Endothelial cell of umbilical vein (primary cell): ENCODE data around the gene GPSM1. TPM values are rescaled to one million over a fixed set of nuclear protein-coding genes. Genes with fewer than 3 reads are reported as not detected.

ENCODE experiments used
- BruUV-seq: library from RNA; stranded (reverse); fragments of 400-500 nt; replicated peaks from 2 replicates; lab custom pipeline; 2021; lab: Mats Ljungman, UMichigan
- CTCF ChIA-PET: fragments of 300-600, 350-600 bp; sonication (Branson Sonifier 250); formaldehyde crosslinking; loops from one replicate; lab custom pipeline; 2021; ENCODE audit warnings: antibody characterized with exemption, inconsistent platforms; lab: Charles Lee
- POLR2A ChIA-PET: fragments of 300-600, 350-600 bp; sonication (Branson Sonifier 250); formaldehyde crosslinking; loops from one replicate; lab custom pipeline; 2021; ENCODE audit warnings: antibody characterized with exemption, inconsistent platforms; lab: Charles Lee
- DNase-seq: peaks from one replicate; pipeline ENCODE4 v3.0.0-alpha.2; 2011; ENCODE audit warnings: low read depth, low spot score
- FAIRE-seq: peaks from 2 replicates; lab custom pipeline; 2011; peaks lifted over from hg19 to GRCh38; lab: Jason Lieb, UNC
- H2AFZ ChIP-seq: 2 replicates; pipeline ENCODE4 v1.6.0; 2012; ENCODE audit warnings: low read depth, low read length, control low read depth, inconsistent platforms
- H3K27ac ChIP-seq: 2 replicates; pipeline ENCODE4 v1.5.1; 2011; ENCODE audit warnings: low read depth, mild to moderate bottlenecking, control low read depth, low read length, moderate library complexity; ENCODE audit not compliant: insufficient read depth
- H3K27me3 ChIP-seq, 2 experiments: 2 replicates each; pipeline versions ENCODE4 v1.6.0 to v1.6.1; 2011; ENCODE audit warnings: low read length in 2 of 2, mixed read lengths in 1 of 2; ENCODE audit not compliant: control insufficient read depth in 2 of 2, insufficient read depth in 2 of 2
- H3K36me3 ChIP-seq, 2 experiments: 2 replicates in 1 of 2; 3 replicates in 1 of 2; pipeline ENCODE4 v1.5.1; 2011; ENCODE audit warnings: low read length in 2 of 2, mild to moderate bottlenecking in 1 of 2, moderate library complexity in 1 of 2; ENCODE audit not compliant: control insufficient read depth in 2 of 2, insufficient read depth in 2 of 2; ENCODE audit errors: extremely low read depth in 1 of 2
- H3K4me1 ChIP-seq: 3 replicates; pipeline ENCODE4 v1.5.1; 2011; ENCODE audit warnings: mild to moderate bottlenecking, low read length; ENCODE audit not compliant: control insufficient read depth, insufficient read depth; ENCODE audit errors: extremely low read depth
- H3K4me2 ChIP-seq: 2 replicates; pipeline ENCODE4 v1.6.1; 2011; ENCODE audit warnings: low read length, control low read depth, mixed read lengths; ENCODE audit not compliant: insufficient read depth
- H3K4me3 ChIP-seq, 3 experiments: fragments of 200-600 bp in 1 of 3; sonication (generic), shearing (Covaris generic) in 1 of 3; replicated peaks in 1 of 3; 2 replicates each; pipeline ENCODE4 v1.5.1; 2011 to 2016; ENCODE audit warnings: control low read depth in 3 of 3, low read length in 3 of 3, mild to moderate bottlenecking in 2 of 3, inconsistent platforms in 1 of 3, low read depth in 1 of 3, moderate library complexity in 1 of 3; ENCODE audit not compliant: insufficient read depth in 1 of 3
- H3K79me2 ChIP-seq: 2 replicates; pipeline ENCODE4 v1.6.0; 2012; ENCODE audit warnings: low read length, inconsistent platforms; ENCODE audit not compliant: control insufficient read depth, insufficient read depth
- H3K9ac ChIP-seq: replicated peaks from 2 replicates; pipeline ENCODE3; 2011; ENCODE audit warnings: low read length, control low read depth; ENCODE audit not compliant: insufficient read depth; ENCODE audit errors: extremely low read depth
- H3K9me1 ChIP-seq: replicated peaks from 3 replicates; pipeline ENCODE4 v1.6.0; 2011; ENCODE audit warnings: mild to moderate bottlenecking, low read length; ENCODE audit not compliant: control insufficient read depth, insufficient read depth; ENCODE audit errors: extremely low read depth
- H3K9me3 ChIP-seq: replicated peaks from 2 replicates; pipeline ENCODE4 v1.5.1; 2012; ENCODE audit warnings: low read length, inconsistent platforms; ENCODE audit not compliant: control insufficient read depth, insufficient read depth
- H4K20me1 ChIP-seq: replicated peaks from 2 replicates; pipeline ENCODE3; 2011; ENCODE audit warnings: mild to moderate bottlenecking, low read length; ENCODE audit not compliant: control insufficient read depth, insufficient read depth; ENCODE audit errors: extremely low read depth
- CTCF ChIP-seq, 2 donors: IDR thresholded peaks; 1 replicate in 1 of 2; 2 replicates in 1 of 2; pipeline ENCODE4 v1.5.1; 2011; ENCODE audit warnings: low read length in 2 of 2, mild to moderate bottlenecking in 2 of 2, moderate library complexity in 2 of 2, control low read depth in 1 of 2, inconsistent platforms in 1 of 2, low read depth in 1 of 2; ENCODE audit not compliant: insufficient read depth in 1 of 2; ENCODE audit errors: extremely low read depth in 1 of 2
- EZH2 ChIP-seq: IDR thresholded peaks from 2 replicates; pipeline ENCODE4 v1.6.1; 2012; ENCODE audit warnings: borderline replicate concordance, low read depth, mild to moderate bottlenecking, moderate library complexity, low read length, inconsistent platforms; ENCODE audit not compliant: severe bottlenecking
- FOS ChIP-seq: IDR thresholded peaks from 2 replicates; pipeline ENCODE4 v1.6.1; 2011; ENCODE audit warnings: mild to moderate bottlenecking, low read length, moderate library complexity, borderline replicate concordance; ENCODE audit not compliant: insufficient read depth
- GATA2 ChIP-seq: IDR thresholded peaks from 2 replicates; pipeline ENCODE4 v1.7.0; 2011; ENCODE audit warnings: low read depth, mild to moderate bottlenecking, moderate library complexity, mixed read lengths, low read length; ENCODE audit not compliant: insufficient read length, insufficient read depth
- JUN ChIP-seq: IDR thresholded peaks from 2 replicates; pipeline ENCODE4 v1.6.1; 2011; ENCODE audit warnings: borderline replicate concordance, low read depth; ENCODE audit not compliant: insufficient read length, insufficient read depth
- MAX ChIP-seq: IDR thresholded peaks from 2 replicates; pipeline ENCODE4 v1.6.1; 2011; ENCODE audit not compliant: insufficient read depth, insufficient read length
- MYC ChIP-seq: IDR thresholded peaks from one replicate; pipeline ENCODE4 v1.6.1; 2011; ENCODE audit warnings: mild to moderate bottlenecking, low read depth, low read length
- POLR2A ChIP-seq: IDR thresholded peaks from 2 replicates; pipeline ENCODE4 v1.6.1; 2012; ENCODE audit warnings: low read depth, mild to moderate bottlenecking, control low read depth, low read length
- POLR2AphosphoS5 ChIP-seq: IDR thresholded peaks from 2 replicates; pipeline ENCODE4 v1.6.1; 2012; ENCODE audit warnings: low read depth, mild to moderate bottlenecking, control low read depth, low read length, moderate library complexity; ENCODE audit not compliant: insufficient read depth
- dilution Hi-C: fragments of 300-500 bp; cut with MboI; formaldehyde crosslinking; loops from one replicate; pipeline ENCODE4 v1.15.0; 2019; ENCODE audit warnings: low sequenced_read_pairs; ENCODE audit not compliant: extremely low pct_ligation_motif_present
- intact Hi-C: fragments of 100-400 bp; cut with micrococcal nuclease; formaldehyde crosslinking; loops from one replicate; pipeline ENCODE4 v1.10.0; 2022
- polyA plus RNA-seq, 4 experiments: library from polyadenylated mRNA; depleted of rRNA in 3 of 4; stranded (reverse) in 3 of 4; unstranded in 1 of 4; fragments of >200 nt; gene quantifications; 2 replicates each; pipeline versions ENCODE4 v1.2.1 to v1.2.3, GENCODE V29; 2011 to 2012; ENCODE audit warnings: missing spikeins in 1 of 4
- total RNA-seq: library from RNA; stranded (reverse); gene quantifications from 2 replicates; pipeline ENCODE4 v1.2.3, GENCODE V29; 2021

Gene GPSM1
- total and polyA plus RNA-seq, 2 donors (not counting 3 experiments of a cell fraction or from before 2014, with no cell fraction given), result 34.6 to 47.1 TPM

GRCh38 chr9:136307215-136307750 is 20.1 kb upstream of the GPSM1 start:
- intact Hi-C loops (no loop called here), dilution Hi-C loops (no loop called here)
- no peaks in the 10 kb centered on the region for H3K4me1 ChIP-seq
- H3K36me3 ChIP-seq, result no peaks in the 10 kb centered on the region
- FAIRE-seq (no peak), DNase-seq (no peak)
- no peaks in the 10 kb centered on the region for H4K20me1 ChIP-seq
- H3K9me1 ChIP-seq, result no peaks in the 10 kb centered on the region
- no peaks in the 10 kb centered on the region for H3K27me3 ChIP-seq
- H3K79me2 ChIP-seq, result no peaks in the 10 kb centered on the region
- BruUV-seq, result no TSS peak
- no peak overlapping the region for H2AFZ ChIP-seq
- ChIA-PET CTCF (no interaction called here), POLR2A (no interaction called here)
- H3K4me3 ChIP-seq, result no peak overlapping the region
- no peaks in the 10 kb centered on the region for H3K9me3 ChIP-seq
- H3K9ac ChIP-seq, result no peak overlapping the region
- no peak overlapping the region for H3K4me2 ChIP-seq
- TF ChIP-seq POLR2A (no peak), MYC (no peak), JUN (no peak), CTCF (IDR thresholded peaks at IDR 0.05; ENCODE audit: extremely low read depth in 1 of 2, insufficient read depth in 1 of 2, low read depth in 1 of 2, low read length in 2 of 2) (no peak), GATA2 (no peak), EZH2 (no peak), POLR2AphosphoS5 (no peak), MAX (no peak), FOS (no peak)
- H3K27ac ChIP-seq, result no peak overlapping the region
